HepG2 (cell line): Measurements from ENCODE around the gene GPR55. TPM values are rescaled to one million over a fixed set of nuclear protein-coding genes. Genes with fewer than 3 reads are reported as not detected.

Experiments
- DMAP1 ChIP-seq: IDR thresholded peaks from 2 replicates; pipeline ENCODE4 v1.6.1; 2016
- FOXC1 ChIP-seq: sonication (generic); formaldehyde crosslinking; IDR thresholded peaks from 2 replicates; pipeline ENCODE4 v1.8.0; 2022; ENCODE audit warnings: mild to moderate bottlenecking, missing genetic modification reagents, borderline replicate concordance
- GATA4 ChIP-seq: sonication (generic); IDR thresholded peaks from 2 replicates; pipeline ENCODE4 v1.6.1; 2016; ENCODE audit warnings: antibody characterized with exemption, low read depth, borderline replicate concordance
- KLF11 ChIP-seq: IDR thresholded peaks from 2 replicates; pipeline ENCODE4 v1.6.1; 2016; ENCODE audit warnings: missing compliant biosample characterization
- MLXIP ChIP-seq: sonication (generic); formaldehyde crosslinking; IDR thresholded peaks from 2 replicates; pipeline ENCODE4 v1.9.0; 2021; ENCODE audit warnings: missing genetic modification reagents, borderline replicate concordance
- MYC ChIP-seq: sonication (generic); formaldehyde crosslinking; IDR thresholded peaks from 2 replicates; pipeline ENCODE4 v1.9.0; 2021; ENCODE audit warnings: missing genetic modification reagents, borderline replicate concordance
- NCOR1 ChIP-seq: fragments of 200-600 bp; sonication (generic); IDR thresholded peaks from 2 replicates; pipeline ENCODE4 v1.7.0; 2017; ENCODE audit warnings: antibody characterized with exemption, low read length, borderline replicate concordance
- SPEN ChIP-seq: sonication (generic); formaldehyde crosslinking; IDR thresholded peaks from 2 replicates; pipeline ENCODE4 v1.5.1; 2020; ENCODE audit warnings: low read depth, mild to moderate bottlenecking, missing genetic modification reagents
- SSRP1 ChIP-seq: IDR thresholded peaks from 2 replicates; pipeline ENCODE4 v1.6.1; 2016; ENCODE audit warnings: control low read depth
- ZBTB14 ChIP-seq: sonication (generic); formaldehyde crosslinking; IDR thresholded peaks from 2 replicates; pipeline ENCODE4 v1.4.0; 2020; ENCODE audit warnings: missing genetic modification reagents
- ZFP36L1 ChIP-seq: sonication (generic); formaldehyde crosslinking; IDR thresholded peaks from 2 replicates; pipeline ENCODE4 v1.8.0; 2022; ENCODE audit warnings: mild to moderate bottlenecking, missing genetic modification reagents, moderate library complexity
- ZFP90 ChIP-seq: sonication (generic); formaldehyde crosslinking; IDR thresholded peaks from 2 replicates; pipeline ENCODE4 v1.8.0; 2022; ENCODE audit warnings: missing genetic modification reagents, mild to moderate bottlenecking, inconsistent platforms, borderline replicate concordance
- ZKSCAN8 ChIP-seq: IDR thresholded peaks from 2 replicates; pipeline ENCODE4 v1.6.1; 2016; ENCODE audit warnings: borderline replicate concordance, missing genetic modification reagents, missing compliant biosample characterization
- ZNF207 ChIP-seq: fragments of 450-650 bp; IDR thresholded peaks from 2 replicates; pipeline ENCODE4 v1.6.1; 2016; ENCODE audit warnings: antibody characterized with exemption, borderline replicate concordance
- ZNF24 ChIP-seq: fragments of 450-650 bp; IDR thresholded peaks from 2 replicates; pipeline ENCODE4 v1.6.1; 2017; ENCODE audit warnings: antibody characterized with exemption, mild to moderate bottlenecking
- ZNF292 ChIP-seq: sonication (generic); formaldehyde crosslinking; IDR thresholded peaks from 2 replicates; pipeline ENCODE4 v1.8.1; 2022; ENCODE audit warnings: mild to moderate bottlenecking, low read depth, missing genetic modification reagents, borderline replicate concordance
- ZNF33B ChIP-seq: sonication (generic); formaldehyde crosslinking; IDR thresholded peaks from 2 replicates; pipeline ENCODE4 v1.5.1; 2020; ENCODE audit warnings: mild to moderate bottlenecking, missing genetic modification reagents
- ZNF567 ChIP-seq: sonication (generic); formaldehyde crosslinking; IDR thresholded peaks from 2 replicates; pipeline ENCODE4 v1.8.1; 2023; ENCODE audit warnings: mild to moderate bottlenecking, missing genetic modification reagents, borderline replicate concordance
- ZNF776 ChIP-seq: sonication (generic); formaldehyde crosslinking; IDR thresholded peaks from 2 replicates; pipeline ENCODE4 v1.4.0; 2020; ENCODE audit warnings: mild to moderate bottlenecking, missing genetic modification reagents
- ZNF83 ChIP-seq: sonication (generic); formaldehyde crosslinking; IDR thresholded peaks from 2 replicates; pipeline ENCODE4 v1.4.0; 2020; ENCODE audit warnings: missing genetic modification reagents, mild to moderate bottlenecking, borderline replicate concordance
- ZNF878 ChIP-seq: sonication (generic); formaldehyde crosslinking; IDR thresholded peaks from 2 replicates; pipeline ENCODE4 v1.8.1; 2023; ENCODE audit warnings: mild to moderate bottlenecking, missing genetic modification reagents, moderate library complexity
- polyA plus RNA-seq, 8 experiments: library from polyadenylated mRNA; depleted of rRNA in 3 of 8; stranded (reverse) in 7 of 8; unstranded in 1 of 8; fragments of >200 nt; fragmentation: Illumina TruSeq in 4 of 8; extraction: Trizol in 4 of 8; gene quantifications; 2 replicates each; pipeline versions ENCODE4 v1.2.1 to v1.2.3, GENCODE V29; 2011 to 2016; ENCODE audit warnings: low read depth in 4 of 8, missing spikeins in 1 of 8, mixed read lengths in 1 of 8; ENCODE audit not compliant: insufficient read depth in 1 of 8
- total RNA-seq, 5 experiments: library from RNA; depleted of rRNA; stranded (reverse); fragments of >200 nt; fragmentation: Illumina TruSeq; extraction: Trizol; gene quantifications; 2 replicates each; pipeline ENCODE4 v1.2.3, GENCODE V29; 2016; ENCODE audit warnings: low read depth in 1 of 5
- TF ChIP-seq, protein P1 (sequence below): sonication (generic); formaldehyde crosslinking; IDR thresholded peaks from 2 replicates; pipeline ENCODE4 v1.4.0; 2020; ENCODE audit warnings: missing genetic modification reagents
- TF ChIP-seq, protein P2 (sequence below): sonication (generic); formaldehyde crosslinking; IDR thresholded peaks from 2 replicates; pipeline ENCODE4 v1.5.1; 2020; ENCODE audit warnings: missing genetic modification reagents, mild to moderate bottlenecking, borderline replicate concordance

Gene GPR55
- total and polyA plus RNA-seq, 2 of the 13 experiments (the other 11 are each of a cell fraction or from before 2014, with no cell fraction given) = not detected

DNA sequence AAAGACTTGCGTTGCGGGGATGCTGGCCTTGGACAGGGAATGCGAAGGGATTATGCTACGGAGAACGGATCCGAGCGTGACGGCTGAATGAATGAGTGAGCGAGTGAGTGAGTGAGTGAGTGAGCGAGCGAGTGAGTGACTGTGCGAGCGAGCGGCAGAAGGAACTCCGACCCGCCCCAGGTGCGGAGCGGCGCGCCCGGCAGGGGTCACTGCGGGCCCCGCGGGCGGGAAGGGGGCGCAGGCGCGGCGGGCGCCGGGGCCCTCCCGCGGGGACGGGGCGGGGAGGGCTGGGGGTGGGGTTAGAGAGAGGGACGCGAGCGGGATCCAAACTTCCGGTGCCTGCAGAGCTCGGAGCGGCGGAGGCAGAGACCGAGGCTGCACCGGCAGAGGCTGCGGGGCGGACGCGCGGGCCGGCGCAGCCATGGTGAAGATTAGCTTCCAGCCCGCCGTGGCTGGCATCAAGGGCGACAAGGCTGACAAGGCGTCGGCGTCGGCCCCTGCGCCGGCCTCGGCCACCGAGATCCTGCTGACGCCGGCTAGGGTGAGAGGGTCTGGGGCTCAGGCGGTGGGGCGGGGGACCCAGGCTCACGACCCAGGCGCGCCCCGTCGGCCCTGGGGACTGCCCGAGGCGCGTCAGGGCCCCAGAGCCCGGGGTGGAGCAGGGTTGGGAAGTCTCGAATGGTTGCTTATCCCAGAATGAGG is 60.3 kb downstream of the GPR55 start, which contains the start of gene ITM2C (continued):
- no peak for TF ChIP-seq MLXIP (CRISPR knock-in tag)
- TF ChIP-seq FOXC1 = peak; percentile 65; the same call in 1 of the 2 replicates
- no peak; the same call in 1 of the 2 replicates for TF ChIP-seq GATA4
- TF ChIP-seq ZNF207 = no peak
- no peak for TF ChIP-seq SSRP1 (CRISPR knock-in tag)
- TF ChIP-seq SPEN (CRISPR knock-in tag) = peak; percentile 63; the same call in 1 of the 2 replicates
- TF ChIP-seq ZNF24 = peak; percentile 93
- TF ChIP-seq ZNF567 (CRISPR knock-in tag) = 0 out of 2 replicates have a peak, but pooled peaks have one; percentile 61
- TF ChIP-seq, protein P1, sequence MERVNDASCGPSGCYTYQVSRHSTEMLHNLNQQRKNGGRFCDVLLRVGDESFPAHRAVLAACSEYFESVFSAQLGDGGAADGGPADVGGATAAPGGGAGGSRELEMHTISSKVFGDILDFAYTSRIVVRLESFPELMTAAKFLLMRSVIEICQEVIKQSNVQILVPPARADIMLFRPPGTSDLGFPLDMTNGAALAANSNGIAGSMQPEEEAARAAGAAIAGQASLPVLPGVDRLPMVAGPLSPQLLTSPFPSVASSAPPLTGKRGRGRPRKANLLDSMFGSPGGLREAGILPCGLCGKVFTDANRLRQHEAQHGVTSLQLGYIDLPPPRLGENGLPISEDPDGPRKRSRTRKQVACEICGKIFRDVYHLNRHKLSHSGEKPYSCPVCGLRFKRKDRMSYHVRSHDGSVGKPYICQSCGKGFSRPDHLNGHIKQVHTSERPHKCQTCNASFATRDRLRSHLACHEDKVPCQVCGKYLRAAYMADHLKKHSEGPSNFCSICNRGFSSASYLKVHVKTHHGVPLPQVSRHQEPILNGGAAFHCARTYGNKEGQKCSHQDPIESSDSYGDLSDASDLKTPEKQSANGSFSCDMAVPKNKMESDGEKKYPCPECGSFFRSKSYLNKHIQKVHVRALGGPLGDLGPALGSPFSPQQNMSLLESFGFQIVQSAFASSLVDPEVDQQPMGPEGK (CRISPR knock-in tag) = peak; percentile 68
- 0 out of 2 replicates have a peak, but pooled peaks have one; percentile 25 for TF ChIP-seq ZNF83 (CRISPR knock-in tag)
- TF ChIP-seq, protein P2, sequence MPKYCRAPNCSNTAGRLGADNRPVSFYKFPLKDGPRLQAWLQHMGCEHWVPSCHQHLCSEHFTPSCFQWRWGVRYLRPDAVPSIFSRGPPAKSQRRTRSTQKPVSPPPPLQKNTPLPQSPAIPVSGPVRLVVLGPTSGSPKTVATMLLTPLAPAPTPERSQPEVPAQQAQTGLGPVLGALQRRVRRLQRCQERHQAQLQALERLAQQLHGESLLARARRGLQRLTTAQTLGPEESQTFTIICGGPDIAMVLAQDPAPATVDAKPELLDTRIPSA (CRISPR knock-in tag) = no peak
- TF ChIP-seq ZNF776 (CRISPR knock-in tag) = peak; percentile 89; the same call in 1 of the 2 replicates
- no peak for TF ChIP-seq NCOR1
- peak; percentile 12 for TF ChIP-seq ZFP90 (CRISPR knock-in tag)
- no peak; the same call in 1 of the 2 replicates for TF ChIP-seq MYC (CRISPR knock-in tag)
- TF ChIP-seq ZNF33B (CRISPR knock-in tag) = no peak; the same call in 1 of the 2 replicates
- TF ChIP-seq ZFP36L1 = 0 out of 2 replicates have a peak, but pooled peaks have one; percentile 28
- 0 out of 2 replicates have a peak, but pooled peaks have one; percentile 10 for TF ChIP-seq ZNF292 (CRISPR knock-in tag)
- TF ChIP-seq KLF11 (CRISPR knock-in tag) = 0 out of 2 replicates have a peak, but pooled peaks have one; percentile 42
- TF ChIP-seq ZKSCAN8 (CRISPR knock-in tag) = no peak
- no peak for TF ChIP-seq ZNF878
- no peak for TF ChIP-seq ZBTB14 (CRISPR knock-in tag)
- peak; percentile 22 for TF ChIP-seq DMAP1
